Measurements from ENCODE around the gene DCAF11.

DNA sequence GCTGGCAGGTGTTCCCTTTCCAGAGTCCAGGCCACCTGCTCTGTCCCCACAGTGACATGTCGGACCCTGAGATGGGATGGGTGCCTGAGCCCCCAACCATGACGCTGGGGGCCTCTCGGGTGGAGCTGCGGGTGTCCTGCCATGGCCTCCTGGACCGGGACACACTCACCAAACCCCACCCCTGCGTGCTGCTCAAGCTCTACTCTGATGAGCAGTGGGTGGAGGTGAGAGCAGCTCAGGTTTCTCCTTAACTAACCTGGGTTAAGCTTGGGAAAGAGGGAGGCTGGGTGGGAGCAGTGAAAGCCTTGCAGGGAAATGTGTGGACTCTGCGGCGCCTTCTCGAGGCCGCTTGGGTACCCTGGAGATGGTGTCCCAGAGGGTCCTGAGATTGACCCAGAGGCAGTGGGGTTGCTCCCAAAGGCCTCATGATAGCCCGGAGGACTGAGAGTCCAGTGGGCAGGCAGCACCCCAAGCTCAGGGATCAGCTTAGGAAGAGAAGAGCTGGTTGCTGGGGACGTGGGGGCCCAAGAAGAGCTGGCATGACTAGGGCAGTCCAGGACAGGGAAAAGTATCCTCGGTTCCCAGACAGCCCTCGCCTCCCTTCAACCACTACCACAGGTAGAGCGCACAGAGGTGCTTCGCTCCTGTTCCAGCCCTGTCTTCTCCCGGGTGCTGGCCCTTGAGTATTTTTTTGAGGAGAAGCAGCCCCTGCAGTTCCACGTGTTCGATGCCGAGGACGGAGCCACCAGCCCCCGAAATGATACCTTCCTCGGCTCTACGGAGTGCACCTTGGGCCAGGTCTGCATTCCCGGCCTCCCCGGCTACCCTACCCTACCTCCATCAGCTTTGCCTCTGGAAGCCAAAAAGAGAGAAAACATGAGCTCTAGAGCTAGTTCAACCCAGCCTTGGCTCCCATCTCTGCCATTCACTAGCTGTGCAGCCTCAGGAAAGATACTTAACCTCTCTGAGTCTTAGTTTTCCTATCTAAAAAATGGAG, 41.4 kb upstream of the DCAF11 start:
- TF ChIP-seq, protein P1, sequence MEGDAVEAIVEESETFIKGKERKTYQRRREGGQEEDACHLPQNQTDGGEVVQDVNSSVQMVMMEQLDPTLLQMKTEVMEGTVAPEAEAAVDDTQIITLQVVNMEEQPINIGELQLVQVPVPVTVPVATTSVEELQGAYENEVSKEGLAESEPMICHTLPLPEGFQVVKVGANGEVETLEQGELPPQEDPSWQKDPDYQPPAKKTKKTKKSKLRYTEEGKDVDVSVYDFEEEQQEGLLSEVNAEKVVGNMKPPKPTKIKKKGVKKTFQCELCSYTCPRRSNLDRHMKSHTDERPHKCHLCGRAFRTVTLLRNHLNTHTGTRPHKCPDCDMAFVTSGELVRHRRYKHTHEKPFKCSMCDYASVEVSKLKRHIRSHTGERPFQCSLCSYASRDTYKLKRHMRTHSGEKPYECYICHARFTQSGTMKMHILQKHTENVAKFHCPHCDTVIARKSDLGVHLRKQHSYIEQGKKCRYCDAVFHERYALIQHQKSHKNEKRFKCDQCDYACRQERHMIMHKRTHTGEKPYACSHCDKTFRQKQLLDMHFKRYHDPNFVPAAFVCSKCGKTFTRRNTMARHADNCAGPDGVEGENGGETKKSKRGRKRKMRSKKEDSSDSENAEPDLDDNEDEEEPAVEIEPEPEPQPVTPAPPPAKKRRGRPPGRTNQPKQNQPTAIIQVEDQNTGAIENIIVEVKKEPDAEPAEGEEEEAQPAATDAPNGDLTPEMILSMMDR (IDR thresholded peaks at IDR 0.05), result no peak
- no peak for TF ChIP-seq EP300 (IDR thresholded peaks at IDR 0.05)
